Osteoblast (primary cell): ENCODE results near the gene CNOT11. TPM values are rescaled to one million over a fixed set of nuclear protein-coding genes. Genes with fewer than 3 reads are reported as not detected.

Source experiments
- DNase-seq: peaks from one replicate; pipeline ENCODE4 v3.0.0; 2011; ENCODE audit warnings: low spot score, mixed read lengths; ENCODE audit not compliant: insufficient read length; ENCODE audit errors: missing footprints
- H2AFZ ChIP-seq: 2 replicates; pipeline ENCODE4 v1.6.0; 2011; ENCODE audit warnings: mild to moderate bottlenecking, low read length
- H3K27ac ChIP-seq: 2 replicates; pipeline ENCODE4 v1.5.1; 2011; ENCODE audit warnings: mild to moderate bottlenecking, low read depth, low read length, moderate library complexity
- H3K27me3 ChIP-seq: 2 replicates; pipeline ENCODE4 v1.6.0; 2012; ENCODE audit warnings: mild to moderate bottlenecking, control low read depth, inconsistent platforms, low read length, moderate library complexity; ENCODE audit not compliant: insufficient read depth
- H3K36me3 ChIP-seq: 2 replicates; pipeline ENCODE4 v1.5.1; 2011; ENCODE audit warnings: mild to moderate bottlenecking, low read length, control low read depth, moderate library complexity; ENCODE audit not compliant: insufficient read depth
- H3K4me1 ChIP-seq: 2 replicates; pipeline ENCODE4 v1.5.1; 2011; ENCODE audit warnings: mild to moderate bottlenecking, low read length, control low read depth, moderate library complexity; ENCODE audit not compliant: insufficient read depth
- H3K4me2 ChIP-seq: 2 replicates; pipeline ENCODE4 v1.6.0; 2011; ENCODE audit warnings: mild to moderate bottlenecking, low read length; ENCODE audit not compliant: insufficient read depth
- H3K4me3 ChIP-seq: fragments of 200-600 bp; sonication (generic); 3 replicates; pipeline ENCODE4 v1.5.1; 2012; ENCODE audit warnings: mild to moderate bottlenecking, low read length, inconsistent platforms; ENCODE audit not compliant: insufficient read depth
- H3K79me2 ChIP-seq: 2 replicates; pipeline ENCODE4 v1.6.0; 2012; ENCODE audit warnings: mild to moderate bottlenecking, low read length, control low read depth, inconsistent platforms; ENCODE audit not compliant: insufficient read depth
- H3K9me3 ChIP-seq: 2 replicates; pipeline ENCODE4 v1.5.1; 2011; ENCODE audit warnings: low read depth, low read length, control low read depth
- H4K20me1 ChIP-seq: 2 replicates; pipeline ENCODE4 v1.6.0; 2012; ENCODE audit warnings: mild to moderate bottlenecking, low read length, control low read depth; ENCODE audit not compliant: insufficient read depth
- CTCF ChIP-seq: IDR thresholded peaks from 2 replicates; pipeline ENCODE4 v1.5.1; 2011; ENCODE audit warnings: mild to moderate bottlenecking, low read depth, low read length, moderate library complexity; ENCODE audit errors: extremely low read depth
- total RNA-seq: library from RNA; depleted of rRNA; stranded (reverse); fragments of >200 nt; gene quantifications from 2 replicates; pipeline ENCODE4 v1.2.3, GENCODE V29; 2012

The CNOT11 gene
- total RNA-seq, 1 donor: 43.4 TPM

GRCh38 chr2:101267671-101268656 lies 15.3 kb downstream of the CNOT11 start:
- Histone ChIP-seq H3K4me3 (no peak overlapping the region), H2AFZ (no peak overlapping the region), H4K20me1 (no peaks in the 10 kb centered on the region), H3K9me3 (no peaks in the 10 kb centered on the region), H3K79me2 (no peaks in the 10 kb centered on the region), H3K27me3 (no peaks in the 10 kb centered on the region), H3K4me1 (no peaks in the 10 kb centered on the region), H3K36me3 (peaks cover 78% of the 10 kb centered on the region), H3K4me2 (no peak overlapping the region), H3K27ac (no peak overlapping the region)
- DNase-seq: no peak
- TF ChIP-seq CTCF: no peak

- Histone ChIP-seq H3K4me3 (no peak overlapping the region), H3K27me3 (no peaks in the 10 kb centered on the region), H3K79me2 (no peaks in the 10 kb centered on the region), H3K27ac (no peak overlapping the region), H2AFZ (no peak overlapping the region), H4K20me1 (no peaks in the 10 kb centered on the region), H3K9me3 (no peaks in the 10 kb centered on the region), H3K4me1 (no peaks in the 10 kb centered on the region), H3K36me3 (peaks cover 64% of the 10 kb centered on the region), H3K4me2 (no peak overlapping the region)
- DNase-seq: no peak
- TF ChIP-seq CTCF: no peak
Measured at GRCh38 chr2:101270700-101271259, 18.1 kb downstream of the CNOT11 start.

- Histone ChIP-seq H3K4me3 (no peak overlapping the region), H2AFZ (no peak overlapping the region), H3K4me1 (no peaks in the 10 kb centered on the region), H3K36me3 (peaks cover 62% of the 10 kb centered on the region), H3K79me2 (no peaks in the 10 kb centered on the region), H3K9me3 (no peaks in the 10 kb centered on the region), H3K27me3 (no peaks in the 10 kb centered on the region), H4K20me1 (no peaks in the 10 kb centered on the region), H3K27ac (no peak overlapping the region), H3K4me2 (no peak overlapping the region)
- no peak for TF ChIP-seq CTCF
- no peak for DNase-seq
Measured at GRCh38 chr2:101272045-101272784, 19.5 kb downstream of the CNOT11 start.

GRCh38 chr2:101273056-101273455 lies 20.4 kb downstream of the CNOT11 start:
- Histone ChIP-seq H3K27ac (no peak overlapping the region), H4K20me1 (no peaks in the 10 kb centered on the region), H3K4me3 (no peak overlapping the region), H3K9me3 (no peaks in the 10 kb centered on the region), H3K4me2 (no peak overlapping the region), H3K36me3 (peaks cover 60% of the 10 kb centered on the region), H2AFZ (no peak overlapping the region), H3K27me3 (no peaks in the 10 kb centered on the region), H3K79me2 (no peaks in the 10 kb centered on the region), H3K4me1 (no peaks in the 10 kb centered on the region)
- TF ChIP-seq CTCF: no peak
- no peak for DNase-seq
